ENCODE measurements around the gene GALNTL6.

The GALNTL6 gene

DNA sequence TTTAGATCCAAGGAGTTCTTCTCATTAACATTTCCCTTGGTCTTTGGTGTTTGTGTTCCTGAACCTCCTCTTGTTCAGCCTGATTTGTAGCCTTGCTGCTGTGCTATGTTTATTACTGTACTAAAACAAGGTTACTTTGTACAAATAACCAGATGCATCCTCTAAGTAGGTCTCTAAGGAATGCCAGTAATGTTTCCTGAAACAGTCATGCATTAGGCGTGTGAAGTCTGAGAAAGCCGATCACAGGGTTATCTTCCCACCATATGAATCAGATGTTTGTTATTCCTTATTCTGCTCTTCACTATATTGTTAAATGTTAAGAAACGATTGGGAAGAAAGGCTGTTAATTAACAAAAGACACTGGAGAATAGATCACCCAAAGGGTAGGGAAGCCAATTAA, 66.9 kb downstream of the GALNTL6 start:
- no peak for DNase-seq (ENCODE audit: low read depth in 2 of 2)

GRCh38 chr4:171889681-171890080, 76.5 kb downstream of the GALNTL6 start:
- no peak for DNase-seq (ENCODE audit: low read depth in 2 of 2)

DNA sequence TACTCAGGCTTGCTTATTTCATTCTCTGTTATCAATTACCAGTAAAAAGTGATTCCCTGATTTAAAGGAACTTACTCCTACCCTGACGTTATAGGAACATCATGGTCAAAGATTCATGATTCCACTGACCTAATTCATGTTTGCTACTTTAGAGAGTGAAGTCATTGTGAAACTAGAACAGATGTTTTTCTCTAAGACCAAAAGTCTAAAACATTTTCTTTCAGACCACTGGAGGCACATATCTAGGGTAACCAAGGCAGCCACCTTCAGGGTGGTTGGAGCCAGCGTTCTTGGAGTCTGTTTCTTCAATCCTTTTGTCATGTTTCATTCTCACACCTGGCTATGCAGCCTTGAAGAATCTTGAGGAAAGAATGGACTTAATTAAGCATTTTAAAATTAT, 77.8 kb downstream of the GALNTL6 start:
- no peak for DNase-seq (ENCODE audit: low read depth in 2 of 2)

GRCh38 chr4:171896426-171896825, 83.2 kb downstream of the GALNTL6 start:
- DNase-seq (ENCODE audit: low read depth in 2 of 2), result no peak

GRCh38 chr4:171919314-171919713, 106.1 kb downstream of the GALNTL6 start:
- DNase-seq (ENCODE audit: low read depth in 2 of 2), result no peak

- no peak for DNase-seq (ENCODE audit: low read depth in 2 of 2)
Observed at GRCh38 chr4:171920901-171921300, 107.7 kb downstream of the GALNTL6 start.

DNA sequence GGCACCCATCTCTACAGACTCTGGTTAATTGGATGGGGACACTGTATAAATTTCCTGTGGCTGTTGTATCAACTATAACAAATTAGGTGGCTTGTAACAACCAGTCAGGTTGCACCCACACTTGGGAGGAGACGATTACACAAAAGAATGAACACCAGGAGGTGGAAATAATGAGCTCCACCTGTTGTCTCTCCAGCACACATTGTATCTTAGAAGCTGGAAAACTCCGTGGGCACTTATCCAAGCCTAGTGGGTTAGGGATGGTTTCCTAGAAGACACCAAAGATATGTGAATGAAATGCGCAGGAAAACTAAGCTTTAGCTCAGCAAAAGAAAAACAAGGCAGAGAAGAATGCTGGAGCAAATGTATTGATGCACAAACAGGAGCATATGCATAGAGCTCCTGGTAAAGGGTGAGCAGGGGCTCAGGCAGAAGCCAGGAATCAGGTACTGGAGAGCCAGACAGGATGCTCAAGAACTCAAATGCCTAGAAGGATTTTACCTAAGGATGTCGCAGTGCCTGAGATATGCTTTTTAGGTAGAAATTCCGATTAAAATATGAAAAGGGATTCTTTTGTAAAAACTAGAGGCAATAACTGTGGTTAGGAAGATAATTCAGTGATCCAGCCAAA, 111.7 kb downstream of the GALNTL6 start:
- no peak for DNase-seq (ENCODE audit: low read depth in 2 of 2)

- DNase-seq (ENCODE audit: low read depth in 2 of 2), result no peak
Observed at GRCh38 chr4:171928336-171928735, 115.1 kb downstream of the GALNTL6 start.

- DNase-seq (ENCODE audit: low read depth in 2 of 2), result no peak
Observed at GRCh38 chr4:171929477-171929876, 116.3 kb downstream of the GALNTL6 start.

- no peak for DNase-seq (ENCODE audit: low read depth in 2 of 2)
Observed at GRCh38 chr4:171929907-171930306, 116.7 kb downstream of the GALNTL6 start.

DNA sequence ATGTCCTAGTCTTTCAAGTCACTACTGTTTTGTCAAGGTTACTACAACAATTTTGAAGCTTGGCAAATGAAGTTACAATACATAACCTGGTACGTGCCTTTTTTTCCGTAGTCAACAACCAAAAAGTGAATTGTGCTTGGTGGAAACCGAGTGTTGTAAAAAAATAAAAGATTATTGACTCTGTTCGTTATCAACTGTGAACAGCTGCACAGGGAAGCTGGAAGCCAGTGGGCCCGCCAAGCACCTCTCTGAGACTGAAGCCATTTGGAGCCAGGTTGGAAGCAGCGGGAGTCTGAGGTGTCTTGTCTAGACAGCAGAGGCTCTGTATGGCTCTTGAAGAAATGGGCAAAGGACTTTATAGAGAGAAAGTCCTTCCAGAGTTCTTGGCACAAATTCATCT, 119.0 kb downstream of the GALNTL6 start:
- DNase-seq (ENCODE audit: low read depth in 2 of 2), result no peak

DNA sequence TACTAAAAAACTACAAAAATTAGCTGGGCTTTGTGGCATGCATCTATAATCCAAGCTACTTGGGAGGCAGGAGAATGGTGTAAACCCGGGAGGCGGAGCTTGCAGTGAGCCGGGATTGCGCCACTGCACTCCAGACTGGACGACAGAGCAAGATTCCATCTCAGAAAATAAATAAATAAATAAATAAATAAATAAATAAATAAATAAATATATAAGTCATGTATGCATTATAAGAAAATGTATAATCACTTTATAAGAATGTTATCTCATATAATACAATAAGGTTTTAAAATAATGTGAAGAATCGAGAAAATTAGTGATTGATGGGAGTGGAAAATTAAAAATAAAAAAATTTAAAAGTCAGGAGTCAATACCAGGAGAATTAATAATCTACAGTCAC, 127.5 kb downstream of the GALNTL6 start:
- DNase-seq (ENCODE audit: low read depth in 2 of 2), result no peak

- no peak for DNase-seq (ENCODE audit: low read depth in 2 of 2)
Observed at GRCh38 chr4:171947400-171947799, 134.2 kb downstream of the GALNTL6 start.

DNA sequence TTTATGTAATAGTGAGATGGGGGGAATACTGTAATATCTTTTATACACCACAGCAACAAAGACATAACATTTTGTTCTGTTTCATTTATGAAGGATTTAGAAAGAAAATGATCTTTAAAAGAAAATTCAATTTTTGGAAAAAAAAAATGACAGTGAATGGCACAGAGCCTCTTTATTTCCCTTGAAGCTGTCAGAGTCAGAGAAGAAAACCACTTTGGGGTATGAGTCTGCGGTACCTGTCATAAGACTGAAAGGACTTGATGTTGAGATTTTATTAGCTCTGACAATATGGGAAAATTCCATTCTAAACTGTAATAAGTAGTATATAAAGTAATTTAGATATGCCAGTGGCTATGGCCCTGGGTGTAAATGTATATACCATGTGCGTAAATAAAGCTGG, 134.8 kb downstream of the GALNTL6 start:
- no peak for DNase-seq (ENCODE audit: low read depth in 2 of 2)

GRCh38 chr4:171954650-171955049, 141.4 kb downstream of the GALNTL6 start:
- DNase-seq (ENCODE audit: low read depth in 2 of 2), result no peak

GRCh38 chr4:171956678-171957077, 143.5 kb downstream of the GALNTL6 start:
- no peak for DNase-seq (ENCODE audit: low read depth in 2 of 2)

- DNase-seq (ENCODE audit: low read depth in 2 of 2), result no peak
Observed at GRCh38 chr4:171962110-171962509, 148.9 kb downstream of the GALNTL6 start.

DNA sequence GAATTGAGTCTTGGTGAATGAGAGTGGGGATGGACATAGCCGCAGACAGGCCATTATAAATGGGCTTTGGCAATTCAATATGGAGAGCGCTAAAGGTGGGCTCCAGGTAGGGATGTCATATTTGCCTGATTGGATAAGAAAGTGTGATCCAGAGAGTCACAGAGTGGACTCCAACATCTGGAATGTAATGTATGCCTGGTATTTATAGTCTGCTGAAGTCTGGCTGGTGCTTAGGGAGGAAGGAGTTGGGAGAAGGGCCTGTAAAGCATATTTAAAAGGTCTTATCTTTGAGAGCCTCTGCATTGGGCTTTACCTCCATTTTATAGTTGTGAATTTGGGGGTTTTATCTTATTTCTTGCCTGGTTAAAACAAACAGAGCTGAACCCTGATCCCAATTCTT, 153.2 kb downstream of the GALNTL6 start:
- no peak for DNase-seq (ENCODE audit: low read depth in 2 of 2)

GRCh38 chr4:171978216-171978615, 165.0 kb downstream of the GALNTL6 start:
- DNase-seq (ENCODE audit: low read depth in 2 of 2), result no peak

DNA sequence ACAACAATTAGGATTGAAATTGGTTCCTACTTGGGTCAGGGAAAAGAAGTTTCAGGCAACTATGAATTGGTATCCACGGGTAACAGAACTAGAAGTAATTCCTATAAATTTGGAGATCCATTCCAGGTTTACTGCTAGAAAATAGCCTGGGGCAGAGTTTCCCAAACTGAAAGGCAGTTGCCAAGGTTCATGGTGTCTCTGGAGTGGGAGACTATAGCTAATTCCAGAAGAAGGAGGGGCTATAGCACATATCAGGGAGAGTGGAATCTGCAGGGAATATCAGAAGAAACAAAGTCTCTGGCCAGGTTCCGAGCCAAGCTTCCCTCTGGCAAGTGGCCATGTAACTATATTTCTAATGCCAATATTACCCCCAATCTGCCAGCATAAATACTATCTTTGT, 166.3 kb downstream of the GALNTL6 start:
- DNase-seq (ENCODE audit: low read depth in 2 of 2), result no peak

DNA sequence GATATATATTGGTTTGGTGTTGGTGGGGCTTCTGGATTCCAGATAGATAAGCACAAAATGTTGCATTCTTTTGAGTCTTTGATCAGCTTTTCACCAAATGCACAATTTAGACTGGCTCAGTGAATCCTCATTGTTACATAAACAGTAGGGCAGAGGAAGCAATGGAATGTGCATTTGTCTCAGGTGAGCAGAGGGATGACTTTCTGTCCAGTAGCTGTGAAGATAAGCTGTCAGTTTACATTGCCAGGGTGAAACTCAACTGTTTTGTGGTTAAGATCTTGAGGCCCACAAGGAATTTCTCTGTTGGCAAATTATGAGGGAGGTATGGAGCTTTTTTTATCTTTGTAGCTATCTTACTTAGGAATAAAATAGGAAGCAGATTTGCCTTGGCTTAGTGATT, 168.0 kb downstream of the GALNTL6 start:
- DNase-seq (ENCODE audit: low read depth in 2 of 2), result no peak

DNA sequence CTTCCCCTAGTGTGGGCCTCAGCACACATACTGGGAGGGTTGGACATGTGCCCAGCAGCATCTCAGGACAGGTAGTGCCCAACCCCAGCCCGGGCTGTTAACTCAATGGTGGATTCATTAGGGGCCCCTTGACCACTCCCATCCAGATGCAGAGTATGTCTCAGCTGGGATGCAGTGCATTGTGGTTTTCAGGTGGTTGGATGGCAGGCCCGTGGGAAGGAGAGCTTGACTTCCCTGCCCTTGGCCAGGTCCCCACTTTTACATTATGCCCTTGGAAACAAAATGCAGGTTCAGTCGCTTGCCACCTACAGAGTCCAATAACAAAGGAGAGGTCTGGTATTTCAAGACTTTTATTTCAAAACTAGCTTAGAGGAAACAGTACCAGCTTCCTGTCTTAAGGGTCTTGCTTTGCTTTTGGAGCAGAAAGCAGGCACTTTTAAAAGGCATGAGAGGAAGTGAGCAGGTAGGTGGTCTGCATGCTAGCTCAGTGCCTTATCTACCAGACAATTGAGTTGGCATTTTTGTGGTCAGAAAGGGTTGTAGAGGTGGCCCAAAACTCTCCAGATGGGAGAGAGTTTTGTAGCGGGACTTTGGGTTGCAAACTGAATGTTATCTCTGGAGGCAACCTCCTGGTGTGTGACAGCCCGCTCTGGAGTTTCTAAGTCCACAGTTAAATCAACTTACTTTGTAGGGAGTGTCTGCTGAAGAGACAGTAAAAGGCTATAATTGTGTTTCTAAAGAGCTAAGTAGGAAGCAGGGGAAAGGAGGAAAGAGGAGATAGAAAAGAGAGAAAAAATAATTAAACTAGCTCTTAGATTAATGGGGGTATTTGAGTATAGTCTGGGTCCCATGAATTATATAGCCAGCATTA, 171.0 kb downstream of the GALNTL6 start:
- no peak for DNase-seq (ENCODE audit: low read depth in 2 of 2)

- DNase-seq (ENCODE audit: low read depth in 2 of 2), result no peak
Observed at GRCh38 chr4:171985129-171985528, 171.9 kb downstream of the GALNTL6 start.

Measured in stimulated activated CD8-positive, alpha-beta memory T cell treated with anti-CD3 and anti-CD28 coated beads, Interleukin-15, amount 100 ng/mL, for 48 hours (primary cell).